SK-N-SH treated with all-trans-retinoic acid at 6 μM for 48 hours (cell line): ENCODE measurements around the gene TNRC6B.
"Not testable (repeated sequence)": the region's sequence is repeated elsewhere in the genome, so short reads cannot be mapped to it uniquely, and the experiment has no call there.

Source experiments
- ATAC-seq: fragments of 200-7000 bp; cut with Tn5 transposase; 3 replicates; pipeline ENCODE4 v1.9.1; 2020; ENCODE audit warnings: mild to moderate bottlenecking, moderate library complexity
- ARNTL ChIP-seq: fragments of 450-650 bp; formaldehyde crosslinking; IDR thresholded peaks from 2 replicates; pipeline ENCODE4 v1.5.0; 2020; ENCODE audit warnings: low read depth, mild to moderate bottlenecking, moderate library complexity, borderline replicate concordance
- BACH2 ChIP-seq: fragments of 250-450 bp; sonication (Bioruptor Pico); IDR thresholded peaks from 2 replicates; pipeline ENCODE4 v1.9.0; 2021; ENCODE audit warnings: mild to moderate bottlenecking, borderline replicate concordance
- CSDC2 ChIP-seq: fragments of 250-450 bp; sonication (Bioruptor Pico); IDR thresholded peaks from 2 replicates; pipeline ENCODE4 v1.5.0; 2020; ENCODE audit warnings: mild to moderate bottlenecking, moderate library complexity
- CSRNP3 ChIP-seq: fragments of 250-450 bp; sonication (Bioruptor Pico); IDR thresholded peaks from 2 replicates; pipeline ENCODE4 v1.5.1; 2021; ENCODE audit warnings: mild to moderate bottlenecking, moderate library complexity
- ESRRG ChIP-seq: fragments of 250-450 bp; sonication (Bioruptor Pico); IDR thresholded peaks from 2 replicates; pipeline ENCODE4 v1.6.1; 2021; ENCODE audit warnings: mild to moderate bottlenecking
- GLIS3 ChIP-seq: fragments of 250-450 bp; sonication (Bioruptor Pico); IDR thresholded peaks from 2 replicates; pipeline ENCODE4 v1.5.0; 2020; ENCODE audit warnings: mild to moderate bottlenecking, moderate library complexity
- ISL1 ChIP-seq: fragments of 250-450 bp; sonication (Bioruptor Pico); IDR thresholded peaks from 2 replicates; pipeline ENCODE4 v2.1.2; 2022; ENCODE audit warnings: mild to moderate bottlenecking, moderate library complexity
- POU6F1 ChIP-seq: fragments of 250-450 bp; sonication (Bioruptor Pico); IDR thresholded peaks from 2 replicates; pipeline ENCODE4 v1.8.0; 2021; ENCODE audit warnings: low read depth, mild to moderate bottlenecking, moderate library complexity, borderline replicate concordance
- RARB ChIP-seq: fragments of 250-450 bp; sonication (Bioruptor Pico); IDR thresholded peaks from 2 replicates; pipeline ENCODE4 v1.8.0; 2021; ENCODE audit warnings: mild to moderate bottlenecking, moderate library complexity
- TCF4 ChIP-seq: fragments of 250-450 bp; sonication (Bioruptor Pico); IDR thresholded peaks from 2 replicates; pipeline ENCODE4 v1.8.0; 2021; ENCODE audit warnings: mild to moderate bottlenecking, moderate library complexity, borderline replicate concordance
- TOX ChIP-seq: fragments of 250-450 bp; sonication (Bioruptor Pico); IDR thresholded peaks from 2 replicates; pipeline ENCODE4 v1.8.0; 2021; ENCODE audit warnings: mild to moderate bottlenecking, moderate library complexity, borderline replicate concordance
- TSHZ2 ChIP-seq: fragments of 250-450 bp; sonication (Bioruptor Pico); IDR thresholded peaks from 2 replicates; pipeline ENCODE4 v1.5.0; 2020; ENCODE audit warnings: mild to moderate bottlenecking, moderate library complexity
- ZC3H10 ChIP-seq: fragments of 250-450 bp; sonication (Bioruptor Pico); IDR thresholded peaks from 2 replicates; pipeline ENCODE4 v1.5.1; 2021; ENCODE audit warnings: mild to moderate bottlenecking, moderate library complexity
- ZFP3 ChIP-seq: fragments of 250-450 bp; sonication (Bioruptor Pico); IDR thresholded peaks from 2 replicates; pipeline ENCODE4 v1.5.0; 2020; ENCODE audit warnings: mild to moderate bottlenecking, moderate library complexity
- ZFP30 ChIP-seq: fragments of 450-650 bp; formaldehyde crosslinking; IDR thresholded peaks from 2 replicates; pipeline ENCODE4 v1.5.0; 2022; ENCODE audit warnings: mild to moderate bottlenecking, moderate library complexity
- ZNF565 ChIP-seq: fragments of 450-650 bp; formaldehyde crosslinking; conservative IDR thresholded peaks from 2 replicates; pipeline ENCODE4 v1.5.0; 2020; ENCODE audit warnings: low read depth, mild to moderate bottlenecking, moderate library complexity
- ZNF70 ChIP-seq: fragments of 450-650 bp; formaldehyde crosslinking; IDR thresholded peaks from 2 replicates; pipeline ENCODE4 v1.5.0; 2020; ENCODE audit warnings: mild to moderate bottlenecking, moderate library complexity
- ZNF8 ChIP-seq: fragments of 450-650 bp; formaldehyde crosslinking; IDR thresholded peaks from 2 replicates; pipeline ENCODE4 v1.5.0; 2020; ENCODE audit warnings: mild to moderate bottlenecking, moderate library complexity
- TF ChIP-seq, protein P1 (sequence below): fragments of 250-450 bp; sonication (Bioruptor Pico); IDR thresholded peaks from 2 replicates; pipeline ENCODE4 v1.8.0; 2020; ENCODE audit warnings: mild to moderate bottlenecking, moderate library complexity, borderline replicate concordance

The TNRC6B gene

GRCh38 chr22:40156001-40156516 is 21.7 kb upstream of the TNRC6B start (continued):
- TF ChIP-seq CSRNP3, result no peak
- TF ChIP-seq RARB (CRISPR knock-in tag), result no peak
- no peak for TF ChIP-seq TCF4 (CRISPR knock-in tag)
- no peak for TF ChIP-seq ZFP3 (CRISPR knock-in tag)
- TF ChIP-seq ARNTL (CRISPR knock-in tag), result no peak
- no peak for TF ChIP-seq GLIS3 (CRISPR knock-in tag)
- no peak for TF ChIP-seq ZNF565 (CRISPR knock-in tag)

- ATAC-seq, result not testable (repeated sequence)
Observed at GRCh38 chr22:40156682-40157081, 21.0 kb upstream of the TNRC6B start.

- no peak for TF ChIP-seq ISL1 (CRISPR knock-in tag)
- TF ChIP-seq, protein P1, sequence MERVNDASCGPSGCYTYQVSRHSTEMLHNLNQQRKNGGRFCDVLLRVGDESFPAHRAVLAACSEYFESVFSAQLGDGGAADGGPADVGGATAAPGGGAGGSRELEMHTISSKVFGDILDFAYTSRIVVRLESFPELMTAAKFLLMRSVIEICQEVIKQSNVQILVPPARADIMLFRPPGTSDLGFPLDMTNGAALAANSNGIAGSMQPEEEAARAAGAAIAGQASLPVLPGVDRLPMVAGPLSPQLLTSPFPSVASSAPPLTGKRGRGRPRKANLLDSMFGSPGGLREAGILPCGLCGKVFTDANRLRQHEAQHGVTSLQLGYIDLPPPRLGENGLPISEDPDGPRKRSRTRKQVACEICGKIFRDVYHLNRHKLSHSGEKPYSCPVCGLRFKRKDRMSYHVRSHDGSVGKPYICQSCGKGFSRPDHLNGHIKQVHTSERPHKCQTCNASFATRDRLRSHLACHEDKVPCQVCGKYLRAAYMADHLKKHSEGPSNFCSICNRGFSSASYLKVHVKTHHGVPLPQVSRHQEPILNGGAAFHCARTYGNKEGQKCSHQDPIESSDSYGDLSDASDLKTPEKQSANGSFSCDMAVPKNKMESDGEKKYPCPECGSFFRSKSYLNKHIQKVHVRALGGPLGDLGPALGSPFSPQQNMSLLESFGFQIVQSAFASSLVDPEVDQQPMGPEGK (CRISPR knock-in tag), result no peak
- no peak for TF ChIP-seq BACH2 (CRISPR knock-in tag)
- TF ChIP-seq GLIS3 (CRISPR knock-in tag), result no peak
- no peak for TF ChIP-seq ARNTL (CRISPR knock-in tag)
- TF ChIP-seq ZFP30 (CRISPR knock-in tag), result no peak
- TF ChIP-seq CSRNP3, result no peak
- no peak for TF ChIP-seq ZNF70 (CRISPR knock-in tag)
- no peak for TF ChIP-seq ESRRG (CRISPR knock-in tag)
- no peak for TF ChIP-seq RARB (CRISPR knock-in tag)
- no peak for TF ChIP-seq TOX (CRISPR knock-in tag)
- TF ChIP-seq ZFP3 (CRISPR knock-in tag), result no peak
- no peak for TF ChIP-seq ZNF565 (CRISPR knock-in tag)
- ATAC-seq, result no peak
Observed at GRCh38 chr22:40157330-40157945, 20.3 kb upstream of the TNRC6B start.

DNA sequence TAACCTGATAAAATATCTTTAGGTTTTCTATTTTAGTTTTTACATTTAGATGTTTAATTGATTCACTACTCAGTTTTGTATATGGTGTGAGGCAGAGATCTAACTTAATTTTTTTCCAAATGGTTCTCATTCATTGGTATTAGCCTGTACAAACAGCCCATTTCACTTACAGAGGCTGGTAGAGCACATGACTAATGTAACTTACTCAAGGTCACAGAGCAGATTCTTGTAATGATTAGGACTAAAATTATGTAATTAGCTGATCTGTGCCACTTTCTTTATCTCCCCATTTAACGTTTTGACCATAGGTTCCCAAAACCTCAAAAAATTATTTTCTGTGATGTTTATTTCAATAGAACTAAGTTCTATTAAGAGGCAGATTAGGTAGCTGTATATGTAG is 16.5 kb upstream of the TNRC6B start:
- TF ChIP-seq POU6F1 (CRISPR knock-in tag), result no peak
- no peak for TF ChIP-seq GLIS3 (CRISPR knock-in tag)
- TF ChIP-seq TSHZ2 (CRISPR knock-in tag), result no peak
- TF ChIP-seq ZC3H10, result no peak
- TF ChIP-seq ZNF8 (CRISPR knock-in tag), result no peak
- no peak for TF ChIP-seq ZFP30 (CRISPR knock-in tag)
- no peak for TF ChIP-seq RARB (CRISPR knock-in tag)
- TF ChIP-seq ARNTL (CRISPR knock-in tag), result no peak
- no peak for TF ChIP-seq CSDC2 (CRISPR knock-in tag)
- TF ChIP-seq TOX (CRISPR knock-in tag), result no peak
- no peak for ATAC-seq

- not testable (repeated sequence) for ATAC-seq
Observed at GRCh38 chr22:40165537-40165936, 12.2 kb upstream of the TNRC6B start.
